GM12878 (cell line): ENCODE measurements around the gene CSAD. TPM values are rescaled to one million over a fixed set of nuclear protein-coding genes. Genes with fewer than 3 reads are reported as not detected.

Experiments
- ATAC-seq: fragments of 200-7000 bp; cut with Tn5 transposase; 3 replicates; pipeline ENCODE4 v1.9.1; 2020; ENCODE audit warnings: mild to moderate bottlenecking, moderate library complexity
- BruUV-seq: library from RNA; stranded (reverse); fragments of 400-500 nt; replicated peaks from 2 replicates; lab custom pipeline; 2021; lab: Mats Ljungman, UMichigan
- CTCF ChIA-PET: fragments of 300-600 bp; sonication (Branson Sonifier 250); formaldehyde crosslinking; extraction: SDS; loops from one replicate; lab custom pipeline; 2021; ENCODE audit warnings: inconsistent platforms; lab: Yijun Ruan, JAX
- POLR2A ChIA-PET: fragments of 350-600 bp; formaldehyde crosslinking; extraction: SDS; loops from one replicate; lab custom pipeline; 2021; ENCODE audit warnings: inconsistent platforms; lab: Charles Lee
- RAD21 ChIA-PET: fragments of 300-600 bp; sonication (Branson Sonifier 250); formaldehyde crosslinking; loops from one replicate; lab custom pipeline; 2023; ENCODE audit warnings: antibody characterized with exemption; ENCODE audit not compliant: unreplicated experiment; lab: Charles Lee
- SMC1A ChIA-PET: fragments of 300-600 bp; sonication (Branson Sonifier 250); formaldehyde crosslinking; loops from one replicate; lab custom pipeline; 2023; ENCODE audit not compliant: unreplicated experiment, uncharacterized antibody; lab: Charles Lee
- DNase-seq: peaks from one replicate; pipeline ENCODE4 v3.0.0-alpha.2; 2011; ENCODE audit warnings: low read depth, low spot score
- FAIRE-seq: peaks from 3 replicates; lab custom pipeline; 2011; peaks lifted over from hg19 to GRCh38; lab: Jason Lieb, UNC
- H2AFZ ChIP-seq: 2 replicates; pipeline ENCODE4 v1.6.0; 2011; ENCODE audit warnings: low read depth, low read length, control low read depth; ENCODE audit not compliant: control insufficient read depth
- H3K27ac ChIP-seq: 2 replicates; pipeline ENCODE4 v1.5.1; 2011; ENCODE audit warnings: control low read depth; ENCODE audit not compliant: control insufficient read depth, insufficient read depth
- H3K27me3 ChIP-seq, 2 experiments: replicated peaks in 1 of 2; 2 replicates each; pipeline versions ENCODE4 v1.6.0 to v1.6.1; 2011; ENCODE audit warnings: low read length in 1 of 2; ENCODE audit not compliant: control insufficient read depth in 2 of 2, insufficient read depth in 2 of 2
- H3K36me3 ChIP-seq, 2 experiments: 2 replicates each; pipeline ENCODE4 v1.5.1; 2011; ENCODE audit warnings: low read length in 1 of 2; ENCODE audit not compliant: control insufficient read depth in 2 of 2, insufficient read depth in 2 of 2
- H3K4me1 ChIP-seq: 2 replicates; pipeline ENCODE4 v1.6.1; 2011; ENCODE audit warnings: mild to moderate bottlenecking, low read length, moderate library complexity, mixed read lengths; ENCODE audit not compliant: control insufficient read depth, insufficient read depth
- H3K4me2 ChIP-seq: 2 replicates; pipeline ENCODE4 v1.6.0; 2011; ENCODE audit warnings: control low read depth; ENCODE audit not compliant: control insufficient read depth, insufficient read depth
- H3K4me3 ChIP-seq: fragments of 200-600 bp; sonication (generic); 2 replicates; pipeline ENCODE4 v1.5.1; 2016
- H3K79me2 ChIP-seq: 2 replicates; pipeline ENCODE4 v1.6.0; 2011; ENCODE audit warnings: low read length; ENCODE audit not compliant: control insufficient read depth, insufficient read depth
- H3K9ac ChIP-seq: 2 replicates; pipeline ENCODE4 v1.8.0; 2011; ENCODE audit warnings: low read length, control low read depth, mixed read lengths; ENCODE audit not compliant: control insufficient read depth, insufficient read depth
- H3K9me3 ChIP-seq: replicated peaks from 3 replicates; pipeline ENCODE4 v1.5.1; 2011; ENCODE audit warnings: mild to moderate bottlenecking, low read length; ENCODE audit not compliant: control insufficient read depth, insufficient read depth
- H4K20me1 ChIP-seq: 2 replicates; pipeline ENCODE4 v1.6.0; 2011; ENCODE audit not compliant: control insufficient read depth, insufficient read depth
- CEBPB ChIP-seq, 2 experiments: fragments of 150-350 bp in 1 of 2; IDR thresholded peaks; 2 replicates each; pipeline ENCODE4 v1.6.1; 2012 to 2014; ENCODE audit warnings: low read depth in 2 of 2, low read length in 2 of 2, borderline replicate concordance in 1 of 2, inconsistent platforms in 1 of 2
- DPF2 ChIP-seq: fragments of 450-650 bp; IDR thresholded peaks from 2 replicates; pipeline ENCODE4 v1.6.1; 2017; ENCODE audit warnings: mild to moderate bottlenecking
- JUND ChIP-seq: IDR thresholded peaks from 2 replicates; pipeline ENCODE4 v1.6.1; 2012; ENCODE audit warnings: low read depth, mild to moderate bottlenecking, low read length, improper control_type of control experiment, moderate library complexity
- KDM1A ChIP-seq: fragments of 200-600 bp; sonication (generic); IDR thresholded peaks from 2 replicates; pipeline ENCODE4 v1.6.1; 2016; ENCODE audit warnings: borderline replicate concordance
- MEF2B ChIP-seq: fragments of 450-650 bp; IDR thresholded peaks from 2 replicates; pipeline ENCODE4 v1.6.1; 2018; ENCODE audit warnings: mild to moderate bottlenecking, moderate library complexity; ENCODE audit not compliant: partially characterized antibody, poor library complexity, severe bottlenecking
- RUNX3 ChIP-seq: IDR thresholded peaks from 2 replicates; pipeline ENCODE4 v1.6.1; 2012; ENCODE audit warnings: low read length, inconsistent platforms
- SIN3A ChIP-seq: IDR thresholded peaks from 2 replicates; pipeline ENCODE4 v1.6.1; 2012; ENCODE audit warnings: low read depth, low read length, improper control_type of control experiment
- SMARCA5 ChIP-seq: fragments of 450-650 bp; IDR thresholded peaks from 2 replicates; pipeline ENCODE4 v1.6.1; 2017; ENCODE audit warnings: mild to moderate bottlenecking
- STAT3 ChIP-seq: IDR thresholded peaks from 2 replicates; pipeline ENCODE4 v1.6.1; 2011; ENCODE audit warnings: low read depth, low read length, improper control_type of control experiment
- WRNIP1 ChIP-seq: IDR thresholded peaks from 2 replicates; pipeline ENCODE4 v1.6.1; 2011; ENCODE audit warnings: low read depth, low read length, improper control_type of control experiment, borderline replicate concordance
- WGBS: methylation state at CpG from one replicate; pipeline ENCODE4 v1.1.6; 2016; ENCODE audit warnings: low lambda C conversion rate; ENCODE audit not compliant: insufficient replicate concordance, insufficient coverage; ENCODE audit errors: missing lambda C conversion rate; 5-methylcytosine and 5-hydroxymethylcytosine counted together
- in situ Hi-C: fragments of 300-500 bp; cut with MboI; formaldehyde crosslinking; loops from 9 replicates; pipeline ENCODE4 v1.14.3; 2018; ENCODE audit warnings: mixed read lengths
- intact Hi-C: fragments of 100-400 bp; cut with micrococcal nuclease; formaldehyde crosslinking; loops from one replicate; pipeline ENCODE4 v1.14.2; 2022; ENCODE audit not compliant: unreplicated experiment
- polyA plus RNA-seq, 11 experiments: library from polyadenylated mRNA; depleted of rRNA in 4 of 11; unstranded in 6 of 11; stranded (reverse) in 5 of 11; fragments of >200 nt; fragmentation: Nextera tagmentation in 4 of 11; fragmentation: Illumina TruSeq in 1 of 11; extraction: Ambion mirVana in 4 of 11; extraction: Trizol in 1 of 11; gene quantifications; 1 replicate in 1 of 11; 2 replicates in 10 of 11; pipeline versions ENCODE4 v1.2.1 to v1.2.3, GENCODE V29; 2011 to 2016; ENCODE audit warnings: inconsistent platforms in 2 of 11, missing spikeins in 2 of 11, low read depth in 1 of 11
- total RNA-seq, 4 experiments: library from RNA; depleted of rRNA in 3 of 4; stranded (reverse); fragments of >200 nt in 3 of 4; fragmentation: Illumina TruSeq in 1 of 4; extraction: Trizol in 1 of 4; gene quantifications; 2 replicates each; pipeline versions ENCODE4 v1.2.1 to v1.2.3, GENCODE V29; 2013 to 2021
- TF ChIP-seq, protein P1 (sequence below), 3 experiments: IDR thresholded peaks in 2 of 3; conservative IDR thresholded peaks in 1 of 3; 2 replicates each; pipeline ENCODE4 v1.5.1; 2011; ENCODE audit warnings: low read depth in 3 of 3, low read length in 3 of 3, mild to moderate bottlenecking in 3 of 3, control low read depth in 2 of 3, moderate library complexity in 2 of 3, inconsistent platforms in 1 of 3, mixed read lengths in 1 of 3; ENCODE audit not compliant: control insufficient read depth in 2 of 3, insufficient read depth in 1 of 3; ENCODE audit errors: extremely low read depth in 1 of 3
- TF ChIP-seq, protein P2 (sequence below): fragments of 450-650 bp; formaldehyde crosslinking; IDR thresholded peaks from 2 replicates; pipeline ENCODE4 v1.4.0; 2020; ENCODE audit warnings: mild to moderate bottlenecking, moderate library complexity
- TF ChIP-seq, protein P3 (sequence below): fragments of 150-350 bp; IDR thresholded peaks from 2 replicates; pipeline ENCODE4 v1.6.1; 2016; ENCODE audit warnings: low read depth, low read length

The CSAD gene
- total and polyA plus RNA-seq, 10 of the 15 experiments (the other 5 are each of a cell fraction or from before 2014, with no cell fraction given): 1.1 to 20.4 (median 6.2) TPM

DNA sequence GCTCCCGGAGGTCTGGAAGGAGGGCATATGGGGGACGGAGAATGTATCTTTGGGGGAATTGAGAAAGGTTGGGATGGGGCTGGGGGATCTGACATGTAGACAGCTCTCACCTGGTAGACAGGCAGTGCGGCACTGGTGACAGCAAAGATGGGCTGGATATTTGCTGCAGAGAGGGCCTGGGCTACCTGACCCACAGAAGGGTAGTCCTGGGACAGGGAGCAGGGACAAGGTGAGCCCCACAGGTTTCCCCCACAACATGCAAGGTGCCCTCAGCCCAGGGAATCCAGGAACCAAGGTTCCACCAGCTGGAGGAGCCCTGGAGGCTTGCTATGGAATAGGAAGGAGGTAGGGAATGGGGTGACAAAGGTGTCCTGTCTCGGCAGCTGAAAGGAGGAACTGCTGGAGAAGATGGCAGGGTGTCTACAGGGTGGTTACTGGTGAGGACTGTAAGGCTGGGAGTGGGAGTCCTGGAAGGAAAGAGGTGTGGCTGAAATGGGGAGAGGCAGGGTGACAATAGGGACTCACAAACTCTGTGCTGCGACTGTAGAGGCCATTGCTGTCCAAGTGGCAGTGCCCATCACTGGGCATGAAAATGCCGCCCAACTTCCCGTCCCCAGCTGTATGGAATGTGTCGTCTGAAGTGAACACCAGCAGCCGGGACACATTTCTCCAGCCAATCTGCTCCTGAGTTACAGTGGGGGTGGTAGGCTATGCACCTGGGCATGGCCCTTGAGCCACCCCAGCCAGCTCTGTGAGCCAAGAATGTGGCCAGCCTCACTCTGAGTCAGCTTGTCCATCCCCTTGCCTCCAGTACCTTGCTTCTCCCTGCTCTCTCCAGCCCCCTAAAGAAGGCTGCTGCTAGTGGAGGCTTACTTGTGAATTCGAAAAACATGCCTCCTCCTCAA lies 15.0 kb upstream of the CSAD start:
- no peak for TF ChIP-seq WRNIP1
- TF ChIP-seq, protein P1, sequence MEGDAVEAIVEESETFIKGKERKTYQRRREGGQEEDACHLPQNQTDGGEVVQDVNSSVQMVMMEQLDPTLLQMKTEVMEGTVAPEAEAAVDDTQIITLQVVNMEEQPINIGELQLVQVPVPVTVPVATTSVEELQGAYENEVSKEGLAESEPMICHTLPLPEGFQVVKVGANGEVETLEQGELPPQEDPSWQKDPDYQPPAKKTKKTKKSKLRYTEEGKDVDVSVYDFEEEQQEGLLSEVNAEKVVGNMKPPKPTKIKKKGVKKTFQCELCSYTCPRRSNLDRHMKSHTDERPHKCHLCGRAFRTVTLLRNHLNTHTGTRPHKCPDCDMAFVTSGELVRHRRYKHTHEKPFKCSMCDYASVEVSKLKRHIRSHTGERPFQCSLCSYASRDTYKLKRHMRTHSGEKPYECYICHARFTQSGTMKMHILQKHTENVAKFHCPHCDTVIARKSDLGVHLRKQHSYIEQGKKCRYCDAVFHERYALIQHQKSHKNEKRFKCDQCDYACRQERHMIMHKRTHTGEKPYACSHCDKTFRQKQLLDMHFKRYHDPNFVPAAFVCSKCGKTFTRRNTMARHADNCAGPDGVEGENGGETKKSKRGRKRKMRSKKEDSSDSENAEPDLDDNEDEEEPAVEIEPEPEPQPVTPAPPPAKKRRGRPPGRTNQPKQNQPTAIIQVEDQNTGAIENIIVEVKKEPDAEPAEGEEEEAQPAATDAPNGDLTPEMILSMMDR (IDR thresholded peaks at IDR 0.05 in 2 of 3, conservative IDR thresholded peaks at IDR 0.05 in 1 of 3; ENCODE audit: control insufficient read depth in 2 of 3, extremely low read depth in 1 of 3, insufficient read depth in 1 of 3, low read depth in 3 of 3, low read length in 3 of 3): no peak
- TF ChIP-seq SIN3A: no peak
- no peak for TF ChIP-seq DPF2
- TF ChIP-seq STAT3: no peak
- TF ChIP-seq RUNX3: no peak
- TF ChIP-seq CEBPB (IDR thresholded peaks at IDR 0.05; ENCODE audit: borderline replicate concordance in 1 of 2, low read depth in 2 of 2, low read length in 2 of 2): no peak
- TF ChIP-seq SMARCA5: no peak
- TF ChIP-seq KDM1A: no peak
- TF ChIP-seq JUND: no peak
- TF ChIP-seq, protein P2, sequence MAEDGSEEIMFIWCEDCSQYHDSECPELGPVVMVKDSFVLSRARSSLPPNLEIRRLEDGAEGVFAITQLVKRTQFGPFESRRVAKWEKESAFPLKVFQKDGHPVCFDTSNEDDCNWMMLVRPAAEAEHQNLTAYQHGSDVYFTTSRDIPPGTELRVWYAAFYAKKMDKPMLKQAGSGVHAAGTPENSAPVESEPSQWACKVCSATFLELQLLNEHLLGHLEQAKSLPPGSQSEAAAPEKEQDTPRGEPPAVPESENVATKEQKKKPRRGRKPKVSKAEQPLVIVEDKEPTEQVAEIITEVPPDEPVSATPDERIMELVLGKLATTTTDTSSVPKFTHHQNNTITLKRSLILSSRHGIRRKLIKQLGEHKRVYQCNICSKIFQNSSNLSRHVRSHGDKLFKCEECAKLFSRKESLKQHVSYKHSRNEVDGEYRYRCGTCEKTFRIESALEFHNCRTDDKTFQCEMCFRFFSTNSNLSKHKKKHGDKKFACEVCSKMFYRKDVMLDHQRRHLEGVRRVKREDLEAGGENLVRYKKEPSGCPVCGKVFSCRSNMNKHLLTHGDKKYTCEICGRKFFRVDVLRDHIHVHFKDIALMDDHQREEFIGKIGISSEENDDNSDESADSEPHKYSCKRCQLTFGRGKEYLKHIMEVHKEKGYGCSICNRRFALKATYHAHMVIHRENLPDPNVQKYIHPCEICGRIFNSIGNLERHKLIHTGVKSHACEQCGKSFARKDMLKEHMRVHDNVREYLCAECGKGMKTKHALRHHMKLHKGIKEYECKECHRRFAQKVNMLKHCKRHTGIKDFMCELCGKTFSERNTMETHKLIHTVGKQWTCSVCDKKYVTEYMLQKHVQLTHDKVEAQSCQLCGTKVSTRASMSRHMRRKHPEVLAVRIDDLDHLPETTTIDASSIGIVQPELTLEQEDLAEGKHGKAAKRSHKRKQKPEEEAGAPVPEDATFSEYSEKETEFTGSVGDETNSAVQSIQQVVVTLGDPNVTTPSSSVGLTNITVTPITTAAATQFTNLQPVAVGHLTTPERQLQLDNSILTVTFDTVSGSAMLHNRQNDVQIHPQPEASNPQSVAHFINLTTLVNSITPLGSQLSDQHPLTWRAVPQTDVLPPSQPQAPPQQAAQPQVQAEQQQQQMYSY (CRISPR knock-in tag): no peak
- TF ChIP-seq, protein P3, sequence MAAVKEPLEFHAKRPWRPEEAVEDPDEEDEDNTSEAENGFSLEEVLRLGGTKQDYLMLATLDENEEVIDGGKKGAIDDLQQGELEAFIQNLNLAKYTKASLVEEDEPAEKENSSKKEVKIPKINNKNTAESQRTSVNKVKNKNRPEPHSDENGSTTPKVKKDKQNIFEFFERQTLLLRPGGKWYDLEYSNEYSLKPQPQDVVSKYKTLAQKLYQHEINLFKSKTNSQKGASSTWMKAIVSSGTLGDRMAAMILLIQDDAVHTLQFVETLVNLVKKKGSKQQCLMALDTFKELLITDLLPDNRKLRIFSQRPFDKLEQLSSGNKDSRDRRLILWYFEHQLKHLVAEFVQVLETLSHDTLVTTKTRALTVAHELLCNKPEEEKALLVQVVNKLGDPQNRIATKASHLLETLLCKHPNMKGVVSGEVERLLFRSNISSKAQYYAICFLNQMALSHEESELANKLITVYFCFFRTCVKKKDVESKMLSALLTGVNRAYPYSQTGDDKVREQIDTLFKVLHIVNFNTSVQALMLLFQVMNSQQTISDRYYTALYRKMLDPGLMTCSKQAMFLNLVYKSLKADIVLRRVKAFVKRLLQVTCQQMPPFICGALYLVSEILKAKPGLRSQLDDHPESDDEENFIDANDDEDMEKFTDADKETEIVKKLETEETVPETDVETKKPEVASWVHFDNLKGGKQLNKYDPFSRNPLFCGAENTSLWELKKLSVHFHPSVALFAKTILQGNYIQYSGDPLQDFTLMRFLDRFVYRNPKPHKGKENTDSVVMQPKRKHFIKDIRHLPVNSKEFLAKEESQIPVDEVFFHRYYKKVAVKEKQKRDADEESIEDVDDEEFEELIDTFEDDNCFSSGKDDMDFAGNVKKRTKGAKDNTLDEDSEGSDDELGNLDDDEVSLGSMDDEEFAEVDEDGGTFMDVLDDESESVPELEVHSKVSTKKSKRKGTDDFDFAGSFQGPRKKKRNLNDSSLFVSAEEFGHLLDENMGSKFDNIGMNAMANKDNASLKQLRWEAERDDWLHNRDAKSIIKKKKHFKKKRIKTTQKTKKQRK: no peak
- TF ChIP-seq MEF2B: no peak
- intact Hi-C loops (no loop called here), in situ Hi-C loops (no loop called here)
- Histone ChIP-seq H2AFZ (no peak overlapping the region), H3K4me3 (no peak overlapping the region), H3K27me3 (no peaks in the 10 kb centered on the region), H3K27ac (no peak overlapping the region), H3K4me1 (peaks cover 24% of the 10 kb centered on the region), H3K79me2 (peaks cover 16% of the 10 kb centered on the region), H3K4me2 (no peak overlapping the region), H3K9ac (no peak overlapping the region), H3K9me3 (no peaks in the 10 kb centered on the region), H3K36me3 (peaks cover 54 to 74% of the 10 kb centered on the region in 2 experiments), H4K20me1 (no peaks in the 10 kb centered on the region)
- CTCF ChIA-PET: interaction anchor here (0.7 to 1.9 kb wide), 9 partner anchors 8 to 97 kb away, joined by 3 to 9 read pairs (median 5); no protein-coding TSS in a partner anchor
- SMC1A ChIA-PET: interaction anchor here (0.9 to 1.4 kb wide), 4 partner anchors 15 to 36 kb away, joined by 3 to 6 read pairs (median 6); partner anchors contain the start of genes CSAD and ZNF740
- no peak for ATAC-seq
- no peak for DNase-seq
- 94% methylated on average over 10 of the region's 10 CpGs for WGBS
- RAD21 ChIA-PET: interaction anchor here (1.2 to 1.7 kb wide), 2 partner anchors 14 to 36 kb away, joined by 4 to 5 read pairs; no protein-coding TSS in a partner anchor
- no peak for FAIRE-seq
- BruUV-seq: no TSS peak
- POLR2A ChIA-PET: interaction anchor here (0.6 to 2.1 kb wide), 3 partner anchors 9 to 65 kb away, joined by 3 to 6 read pairs (median 3); no protein-coding TSS in a partner anchor
